ENCODE measurements around the gene CCDC174.
A peak's percentile ranks its signal among the peaks of the same experiment; 100 is the strongest.

CCDC174 gene

DNA sequence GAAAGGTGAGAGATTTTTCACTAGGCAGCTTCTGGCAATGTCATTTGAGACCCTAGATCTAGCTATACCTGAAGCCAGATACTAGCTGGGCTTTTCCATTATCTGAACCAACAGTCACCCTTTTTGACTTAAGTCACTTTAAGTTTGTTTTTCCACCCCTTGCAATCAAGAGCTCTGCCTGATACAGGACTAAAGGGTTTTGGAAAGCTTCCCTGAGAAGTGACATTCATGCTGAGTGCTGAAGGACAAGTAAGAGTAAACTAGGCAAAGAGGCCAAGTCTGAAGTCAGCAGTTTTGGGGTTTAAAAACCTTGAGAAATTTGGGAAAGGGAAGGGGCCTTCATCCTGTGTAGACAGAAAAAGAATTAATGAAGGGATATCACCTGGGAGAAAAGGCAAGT, 27.1 kb upstream of the CCDC174 start:
- DNase-seq (ENCODE audit: low read depth in 1 of 2, low spot score in 1 of 2): no peak

DNA sequence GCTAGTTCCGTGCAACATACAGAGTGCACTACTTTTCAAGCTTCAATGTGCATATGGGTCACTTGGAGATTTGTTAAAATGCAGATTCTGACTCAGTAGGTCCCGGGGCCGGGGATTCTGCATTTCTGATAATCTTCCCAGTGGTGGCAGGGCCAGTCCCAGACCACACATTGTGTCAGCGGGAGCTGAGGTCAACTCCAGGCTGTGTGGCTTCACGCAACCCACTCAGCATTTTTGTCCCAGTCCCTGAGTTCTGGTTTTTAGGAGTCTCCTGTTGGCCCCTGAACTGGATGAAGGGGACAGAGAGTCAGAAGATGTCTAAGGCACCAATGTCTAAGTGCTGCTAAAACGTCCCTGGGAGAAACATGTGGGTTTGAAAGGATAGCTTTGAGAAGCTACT, 26.1 kb upstream of the CCDC174 start:
- no peak for DNase-seq (ENCODE audit: low read depth in 1 of 2, low spot score in 1 of 2)

DNA sequence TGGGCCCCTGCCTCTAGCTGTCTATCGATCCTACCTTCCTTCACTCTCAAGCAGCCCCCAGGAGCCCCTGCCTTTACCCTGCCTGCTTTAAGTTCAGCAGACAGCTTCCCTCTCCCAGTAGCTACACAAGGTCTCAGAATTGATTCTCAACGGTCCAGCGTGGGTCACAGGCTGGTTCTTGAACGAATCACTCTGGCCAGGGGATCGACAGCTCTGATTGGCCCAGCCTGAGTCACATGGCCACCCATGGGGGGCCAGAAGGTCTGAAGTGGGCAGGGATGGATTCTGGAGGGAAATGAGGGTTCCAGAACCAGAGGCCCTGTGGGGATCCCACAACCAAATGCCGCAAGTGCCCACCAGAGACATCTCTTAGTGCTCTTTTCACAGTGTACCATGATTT, 23.7 kb upstream of the CCDC174 start:
- no peak for DNase-seq (ENCODE audit: low read depth in 1 of 2, low spot score in 1 of 2)

DNA sequence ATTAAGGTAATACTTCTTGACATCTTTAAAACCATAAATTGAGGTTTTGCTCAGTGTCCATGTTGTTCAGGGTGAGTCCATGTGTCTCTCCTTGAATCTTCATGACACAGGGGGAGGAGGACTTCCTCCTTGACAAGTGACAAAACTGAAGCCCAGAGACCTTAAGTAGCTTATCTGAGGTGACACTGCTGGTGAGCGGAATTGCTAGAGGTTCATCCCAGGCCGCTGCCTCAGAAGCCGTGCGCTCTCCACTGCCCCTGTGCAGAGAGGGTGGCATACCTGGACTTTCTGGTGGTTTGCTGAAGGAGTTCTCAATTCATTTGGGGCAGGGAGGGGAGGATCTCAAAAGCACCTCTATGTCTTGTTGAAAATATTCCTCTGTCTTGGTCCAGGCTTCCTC, 23.2 kb upstream of the CCDC174 start:
- no peak for DNase-seq (ENCODE audit: low read depth in 1 of 2, low spot score in 1 of 2)

DNA sequence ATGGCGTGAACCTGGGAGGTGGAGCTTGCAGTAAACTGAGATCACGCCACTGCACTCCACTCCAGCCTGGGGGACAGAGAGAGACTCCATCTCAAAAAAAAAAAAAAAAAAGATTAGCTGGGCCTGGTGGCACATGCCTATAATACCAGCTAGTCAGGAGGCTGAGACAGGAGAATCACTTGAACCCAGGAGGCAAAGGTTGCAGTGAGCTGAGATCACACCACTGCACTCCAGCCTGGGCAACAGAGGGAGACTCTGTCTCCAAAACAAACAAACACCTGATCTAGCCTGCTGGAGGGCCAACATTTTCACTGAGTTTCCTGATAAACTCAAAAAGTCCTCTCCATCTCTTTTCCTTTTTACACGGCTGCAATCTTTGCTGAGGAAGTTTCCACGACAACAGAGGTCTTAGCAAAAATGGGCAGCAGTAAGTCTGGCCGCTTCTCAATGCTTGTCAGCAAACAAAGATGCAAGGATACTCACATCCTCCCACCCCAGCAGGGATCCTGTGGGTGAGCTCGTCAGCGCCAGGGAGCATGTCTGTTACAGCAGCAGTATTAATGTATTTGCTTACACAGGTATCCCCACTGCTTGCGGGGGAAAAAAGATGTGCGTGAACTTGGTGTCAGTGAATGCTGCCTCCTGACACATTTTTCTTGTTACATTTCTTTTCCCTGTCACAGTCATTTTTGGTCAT, 21.0 kb upstream of the CCDC174 start:
- no peak for DNase-seq (ENCODE audit: low read depth in 1 of 2, low spot score in 1 of 2)

DNA sequence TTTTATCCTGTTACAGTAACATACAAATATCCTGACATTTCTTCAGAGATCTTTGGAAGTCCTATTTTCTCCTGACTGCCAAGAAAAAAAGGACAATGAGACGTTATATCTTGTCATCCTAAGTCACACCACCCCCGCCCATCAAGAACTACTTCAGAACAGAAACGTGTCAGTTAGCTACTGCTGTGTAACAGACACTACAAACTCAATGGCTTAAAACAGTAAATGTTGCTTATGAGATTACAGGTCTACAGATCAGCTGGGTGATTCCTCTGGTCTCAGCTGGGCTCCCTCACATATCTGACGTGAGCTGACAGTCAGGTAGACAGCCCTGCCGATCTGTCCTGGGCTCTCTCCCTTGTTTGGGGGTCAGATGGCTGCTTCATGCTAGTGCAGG, 20.5 kb upstream of the CCDC174 start:
- DNase-seq (ENCODE audit: low read depth in 1 of 2, low spot score in 1 of 2): no peak

DNA sequence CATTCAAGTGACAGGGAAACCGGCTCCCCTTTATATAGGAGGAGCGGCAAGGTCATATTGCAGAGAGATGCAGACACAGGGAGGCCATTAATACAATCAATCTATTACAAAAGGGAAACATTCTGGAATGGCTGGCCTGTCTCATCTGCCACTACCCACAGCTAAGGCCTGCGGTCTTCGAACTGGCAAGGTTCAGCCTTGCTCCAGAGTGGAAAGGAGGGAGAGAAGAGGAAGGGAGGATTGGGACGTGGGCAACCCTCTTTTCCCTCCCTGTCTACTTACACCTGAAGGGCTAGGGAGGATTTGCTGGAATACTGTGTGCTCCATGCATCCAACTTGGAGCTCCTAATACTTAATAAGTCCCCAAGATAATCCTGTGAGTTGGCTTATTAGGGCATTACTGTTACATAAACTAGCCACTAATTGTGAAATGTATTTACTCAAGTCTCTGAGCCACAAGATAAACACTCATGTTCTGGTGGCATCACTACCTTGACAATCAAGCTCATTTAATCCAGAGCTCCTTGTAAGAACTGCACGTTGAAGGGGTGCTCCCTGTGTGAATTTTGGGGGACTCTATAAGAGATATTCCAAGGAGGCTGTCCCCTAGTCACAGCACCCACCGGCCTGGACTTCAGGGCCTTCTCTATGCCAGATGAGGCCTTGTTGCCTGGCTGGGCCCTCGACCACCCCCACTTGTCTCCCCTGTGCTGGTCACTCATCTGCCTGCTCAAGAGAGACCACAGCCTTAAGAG, 19.7 kb upstream of the CCDC174 start:
- DNase-seq (ENCODE audit: low read depth in 1 of 2, low spot score in 1 of 2): no peak

DNA sequence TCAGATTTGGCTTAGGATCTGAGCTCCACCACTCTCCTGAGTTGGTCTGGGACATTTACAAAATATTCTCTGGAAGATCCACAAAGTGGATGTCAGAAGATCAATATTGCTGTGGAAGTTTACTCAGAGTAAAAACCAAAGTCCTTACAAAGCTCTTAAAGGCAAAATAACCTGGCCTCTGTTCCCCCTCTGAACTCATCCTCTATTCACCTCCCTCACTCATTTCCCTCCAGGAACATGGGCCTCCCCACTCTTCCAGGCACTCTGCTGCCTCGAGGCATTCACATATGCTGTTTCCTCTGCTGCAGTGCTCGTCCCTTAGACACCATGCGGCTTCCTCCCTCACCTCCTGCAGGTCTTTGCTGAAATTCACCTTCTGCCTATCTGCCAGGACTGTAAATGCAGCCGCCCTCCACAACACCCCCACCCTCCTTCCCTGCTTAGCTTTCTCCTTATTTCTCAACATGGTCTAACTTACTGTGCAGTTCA, 19.1 kb upstream of the CCDC174 start:
- DNase-seq (ENCODE audit: low read depth in 1 of 2, low spot score in 1 of 2): no peak

DNA sequence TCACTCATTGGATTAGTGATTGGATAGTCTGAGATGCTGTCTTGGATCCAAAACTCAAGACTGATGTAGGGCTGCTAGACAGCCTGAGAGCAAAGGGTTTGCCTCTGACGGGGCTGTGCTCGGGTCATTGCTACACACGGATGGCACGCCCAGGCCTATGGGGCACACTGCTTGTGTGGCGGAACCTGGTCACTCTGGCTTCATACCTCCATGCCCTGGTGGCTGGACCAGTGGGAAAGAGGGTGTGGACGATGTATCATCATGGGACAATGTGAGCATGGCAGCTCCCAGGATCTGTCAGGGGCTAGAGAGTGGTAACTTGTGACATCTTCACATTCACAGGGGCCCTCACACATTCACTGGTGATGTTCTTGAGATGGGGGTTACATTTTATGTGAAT, 18.1 kb upstream of the CCDC174 start:
- DNase-seq (ENCODE audit: low read depth in 1 of 2, low spot score in 1 of 2): no peak

DNA sequence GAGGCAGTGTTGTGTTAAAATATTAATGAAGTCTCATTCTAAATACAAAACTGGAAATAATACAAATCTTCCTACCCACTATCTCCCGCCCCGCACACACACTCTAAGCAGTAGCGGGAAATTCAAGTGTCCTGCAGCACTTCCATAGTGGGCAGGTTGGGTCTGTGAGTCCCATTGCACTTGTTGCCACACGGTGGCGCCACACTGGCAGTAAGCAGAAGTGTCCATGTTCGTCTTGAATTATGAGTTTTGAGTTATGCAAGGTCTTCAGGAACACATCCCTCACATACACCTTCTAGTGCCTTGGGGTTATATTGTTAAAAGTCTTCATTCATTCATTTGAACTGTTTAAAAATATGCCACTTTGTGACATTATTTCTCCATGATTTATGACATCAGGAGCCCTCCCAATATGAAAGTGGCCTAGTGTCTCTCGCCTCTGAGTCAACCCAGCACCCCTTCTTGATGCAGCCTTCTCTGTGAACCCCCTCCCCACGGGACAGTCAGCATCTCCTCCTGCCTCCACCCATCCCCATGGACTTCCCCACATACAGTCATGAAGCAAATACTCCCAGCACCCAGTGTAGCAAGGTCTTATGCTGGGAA, 17.6 kb upstream of the CCDC174 start:
- peak; percentile 15 to 27 for DNase-seq (ENCODE audit: low read depth in 1 of 2, low spot score in 1 of 2)

DNA sequence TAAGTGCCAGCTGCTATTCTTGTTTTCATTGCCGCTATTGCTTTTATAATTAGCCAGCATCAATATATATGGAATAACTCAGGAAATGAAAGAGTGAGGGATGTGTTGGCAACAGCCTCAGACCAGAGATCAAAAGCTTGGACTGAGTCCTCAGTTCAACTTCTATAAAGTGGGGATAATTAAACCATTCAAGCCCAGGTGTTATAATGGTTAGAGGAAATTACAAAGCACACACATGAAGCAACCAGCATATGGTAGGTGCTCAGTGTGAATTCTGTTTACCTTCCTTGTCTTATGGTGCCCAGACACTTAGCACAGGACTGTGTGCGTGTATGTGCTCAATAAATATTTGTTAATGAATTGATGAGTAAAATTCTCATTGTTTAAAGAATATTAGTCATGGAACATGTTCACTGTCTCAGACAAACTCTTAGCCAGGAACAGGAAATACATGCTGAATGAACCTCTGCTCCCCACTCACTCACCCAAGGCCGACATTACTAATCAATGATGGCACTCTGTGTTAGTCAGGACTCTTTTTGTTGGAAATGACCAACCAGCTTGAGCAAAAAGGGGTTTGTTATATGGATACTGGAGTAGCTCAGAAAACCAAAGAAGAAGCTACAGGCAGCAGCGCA, 16.7 kb upstream of the CCDC174 start:
- DNase-seq (ENCODE audit: low read depth in 1 of 2, low spot score in 1 of 2): no peak

DNA sequence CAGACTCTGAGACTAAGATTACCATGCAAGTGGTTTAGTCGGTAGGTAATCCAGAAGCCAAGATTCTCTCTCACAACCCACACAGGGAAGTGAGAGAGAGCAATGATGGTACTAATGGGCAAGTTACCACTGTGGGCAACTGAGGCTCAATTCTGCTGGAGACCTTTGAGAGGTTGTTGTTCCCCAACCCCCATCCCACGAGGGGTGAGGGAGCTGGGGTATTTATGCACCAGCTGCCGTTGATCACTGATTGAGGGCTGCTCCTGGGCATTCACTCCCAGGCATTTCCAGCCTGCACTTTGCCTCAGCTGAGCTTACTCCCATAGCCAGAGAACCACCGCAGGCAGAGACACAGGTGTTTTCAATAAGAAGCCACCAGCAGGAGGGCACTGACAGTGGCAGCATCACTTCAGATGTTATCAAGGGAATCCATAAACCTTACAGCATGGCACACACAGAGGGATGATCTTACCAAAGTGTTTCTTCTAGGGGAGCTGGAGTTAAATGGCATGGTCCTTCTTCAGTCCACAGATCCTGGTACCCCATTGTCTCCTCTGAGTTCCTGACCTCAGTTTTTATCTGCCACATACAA, 15.0 kb upstream of the CCDC174 start:
- DNase-seq (ENCODE audit: low read depth in 1 of 2, low spot score in 1 of 2): no peak

DNA sequence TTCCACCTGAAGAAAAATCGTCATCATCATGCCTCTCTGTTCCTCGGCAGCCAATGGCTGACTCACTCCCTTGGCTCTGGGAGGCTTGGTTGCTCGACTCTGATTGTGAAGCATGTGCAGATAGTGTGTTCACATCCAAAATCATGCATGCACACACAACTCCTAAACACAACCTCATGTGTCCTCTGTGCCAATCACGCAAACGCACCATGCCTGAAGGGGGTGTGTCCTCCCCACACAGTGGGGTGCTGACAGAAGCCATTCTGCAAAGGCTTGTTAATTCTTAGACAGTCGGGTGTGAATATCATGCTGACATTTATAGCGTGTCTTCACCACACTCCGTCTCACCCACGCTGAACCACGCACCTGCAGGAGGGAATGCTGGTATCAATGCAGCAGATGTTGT, 11.4 kb upstream of the CCDC174 start:
- DNase-seq (ENCODE audit: low read depth in 1 of 2, low spot score in 1 of 2): no peak

DNA sequence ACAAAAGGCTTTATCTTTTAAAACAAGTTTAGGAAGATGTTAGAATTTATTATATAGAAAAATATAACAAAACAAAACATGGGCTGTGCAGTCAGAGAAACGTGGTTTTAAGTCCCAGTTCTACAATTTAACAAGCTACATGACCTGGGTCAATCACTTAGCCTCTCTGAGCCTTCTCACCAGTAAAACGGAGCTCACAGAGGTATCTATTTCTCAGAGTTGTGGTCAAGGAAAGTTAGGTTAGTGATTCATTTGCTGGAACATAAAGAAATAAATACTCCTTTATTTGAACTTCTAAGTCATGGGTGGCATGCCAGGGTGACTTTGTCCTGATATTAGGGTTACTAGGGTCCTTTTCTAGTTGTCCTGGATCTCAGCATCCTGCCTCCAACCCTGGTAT, 10.8 kb upstream of the CCDC174 start:
- DNase-seq (ENCODE audit: low read depth in 1 of 2, low spot score in 1 of 2): no peak

DNA sequence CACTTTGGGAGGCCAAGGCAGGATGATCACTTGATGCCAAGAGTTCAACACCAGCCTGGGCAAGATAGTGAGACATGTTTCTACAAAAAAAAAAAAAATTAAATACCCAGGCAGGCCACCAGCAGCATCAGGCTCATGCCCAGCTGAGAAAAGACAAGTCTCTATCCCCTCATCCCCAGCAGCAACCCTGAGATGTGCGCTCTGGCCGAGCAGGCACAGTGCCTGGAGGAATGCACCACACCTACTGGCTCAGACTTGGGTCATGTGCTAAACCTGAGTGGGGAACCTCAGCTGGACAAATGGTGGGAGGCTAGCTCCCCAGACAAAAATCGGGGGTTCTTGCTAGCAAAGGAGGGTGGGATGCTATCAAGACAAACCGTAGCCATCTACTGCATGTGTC, 10.2 kb upstream of the CCDC174 start:
- DNase-seq (ENCODE audit: low read depth in 1 of 2, low spot score in 1 of 2): no peak

DNA sequence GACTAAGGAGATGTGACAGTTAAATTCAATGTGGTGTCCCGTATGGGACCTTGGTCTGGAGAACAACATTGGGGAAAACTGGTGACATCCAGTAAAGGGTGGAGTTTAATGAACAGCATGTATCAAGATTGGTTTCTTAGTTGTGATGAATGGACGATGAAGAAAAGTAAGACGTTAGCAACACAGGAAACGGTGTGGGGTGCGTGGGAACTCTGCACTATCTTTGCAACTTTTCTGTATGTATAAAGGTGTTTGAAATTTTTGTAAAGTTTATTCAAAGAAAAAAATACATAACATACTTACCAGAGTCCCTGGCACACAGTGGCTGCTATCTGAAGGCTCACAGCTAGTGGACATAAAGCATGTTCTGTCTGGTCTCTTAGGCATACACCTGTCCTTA, 6.1 kb upstream of the CCDC174 start:
- no peak for DNase-seq (ENCODE audit: low read depth in 1 of 2, low spot score in 1 of 2)

DNA sequence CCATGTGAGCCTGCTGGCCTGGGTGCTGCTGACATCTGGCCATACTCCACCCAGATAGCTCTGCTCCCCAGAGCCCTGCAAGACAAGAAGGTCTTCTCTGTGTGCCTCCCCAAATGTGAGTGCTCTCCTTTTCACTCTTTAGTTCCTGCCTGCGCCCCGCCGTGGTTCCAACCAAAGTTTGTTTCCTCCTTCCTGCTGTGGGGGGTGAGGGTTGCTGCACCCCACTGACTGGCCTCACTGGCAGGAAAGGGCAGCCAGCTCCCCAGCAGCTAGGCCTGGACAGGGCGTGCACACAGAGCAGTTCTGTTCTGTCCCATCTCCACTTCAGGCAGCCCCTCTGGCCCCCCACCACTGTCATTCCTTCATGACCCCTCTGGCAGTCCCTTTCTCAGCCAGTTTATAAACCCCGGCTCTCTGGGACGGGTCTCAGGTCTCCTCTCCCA, 5.4 kb upstream of the CCDC174 start:
- DNase-seq (ENCODE audit: low read depth in 1 of 2, low spot score in 1 of 2): no peak

DNA sequence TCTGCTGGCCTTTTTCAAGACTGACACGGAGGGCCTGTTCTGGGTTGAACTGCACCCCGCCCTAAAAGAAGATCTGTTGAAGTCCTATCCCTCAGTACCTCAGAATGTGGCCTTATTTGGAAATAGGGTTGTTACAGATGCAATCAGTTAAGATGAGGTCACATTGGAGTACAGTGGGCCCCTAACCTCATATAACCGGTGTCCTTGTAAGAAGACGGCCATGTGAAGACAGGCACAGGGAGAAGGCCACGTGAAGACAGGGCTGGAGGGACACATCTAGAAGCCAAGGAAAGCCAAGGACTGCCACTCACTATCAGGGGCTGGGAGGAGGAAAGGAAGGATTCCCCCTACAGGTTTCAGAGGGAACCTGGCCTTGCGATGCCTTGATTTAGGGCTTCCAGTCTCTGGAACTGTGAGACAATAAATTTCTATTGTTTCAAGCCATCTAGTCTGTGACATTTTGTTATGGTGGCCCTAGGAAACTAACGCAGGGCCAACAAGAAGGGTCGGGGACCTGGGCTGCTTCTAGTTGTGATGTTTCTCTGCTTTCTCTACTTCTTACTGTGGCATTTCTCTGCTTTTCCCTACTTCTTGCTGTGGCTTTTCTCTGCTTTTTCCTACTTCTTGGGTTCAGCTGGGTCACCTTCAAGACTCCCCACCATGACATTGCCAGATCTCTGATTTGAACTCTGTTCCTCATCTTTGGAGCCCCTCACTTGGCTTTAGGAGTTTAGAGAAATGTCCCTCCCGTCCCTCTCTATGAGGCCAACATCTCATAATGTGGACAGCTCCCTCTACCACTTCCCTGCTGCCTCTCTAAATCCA, 4.8 kb upstream of the CCDC174 start:
- DNase-seq (ENCODE audit: low read depth in 1 of 2, low spot score in 1 of 2): no peak

DNA sequence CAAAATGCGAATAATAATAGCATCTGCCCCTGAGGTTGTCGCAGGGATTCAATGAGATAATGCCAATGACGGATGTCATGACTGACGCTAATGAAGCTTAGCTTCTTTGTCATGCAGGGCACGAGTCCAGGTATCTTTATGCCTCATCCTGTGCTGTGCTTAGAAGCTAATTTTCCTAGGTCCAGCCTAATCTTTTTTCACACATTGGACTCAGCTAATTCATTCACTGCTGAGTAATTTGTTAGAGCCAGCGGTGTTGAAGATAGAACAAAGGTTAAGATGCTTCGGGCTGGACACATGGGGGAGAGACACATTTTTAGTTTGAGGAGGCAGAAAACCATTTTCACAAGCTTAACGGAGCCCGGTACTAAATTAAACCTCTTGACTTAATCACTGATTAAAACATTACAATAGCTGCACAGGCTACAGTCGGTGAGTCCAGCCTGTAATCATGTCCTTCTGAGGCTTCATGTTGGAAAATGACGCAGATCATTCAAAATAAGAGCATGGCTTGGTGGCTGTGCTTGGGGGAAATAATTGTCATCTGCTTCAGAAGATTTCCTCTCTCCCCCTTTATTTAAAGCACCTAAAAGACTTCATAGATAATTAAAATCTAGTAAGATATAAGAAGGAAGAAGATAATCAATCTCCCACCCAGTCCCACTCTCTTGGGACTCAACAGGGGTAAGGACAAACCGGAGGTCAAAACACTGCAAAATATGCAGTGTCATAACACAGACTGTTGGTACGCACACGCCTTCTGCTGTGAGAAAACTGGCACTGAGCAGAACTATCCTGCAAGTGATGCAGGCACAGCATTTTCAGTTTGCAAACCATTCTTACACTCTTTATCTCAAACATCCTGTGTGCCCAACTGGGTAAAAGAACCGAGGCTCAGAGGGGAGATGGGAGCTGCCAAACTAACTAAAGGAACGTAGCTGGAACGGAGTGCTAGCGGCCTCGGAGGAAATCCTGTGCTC, 3.3 kb upstream of the CCDC174 start:
- no peak for DNase-seq (ENCODE audit: low read depth in 1 of 2, low spot score in 1 of 2)
